GM18909 (cell line): ENCODE data around the gene XK.
A peak's percentile ranks its signal among the peaks of the same experiment; 100 is the strongest.

Experiments used
- ATAC-seq: cut with Tn5 transposase; IDR thresholded peaks from one replicate; pipeline ENCODE4 v1.9.1; 2021; ENCODE audit warnings: mild to moderate bottlenecking; ENCODE audit not compliant: unreplicated experiment, poor library complexity

Gene XK

DNA sequence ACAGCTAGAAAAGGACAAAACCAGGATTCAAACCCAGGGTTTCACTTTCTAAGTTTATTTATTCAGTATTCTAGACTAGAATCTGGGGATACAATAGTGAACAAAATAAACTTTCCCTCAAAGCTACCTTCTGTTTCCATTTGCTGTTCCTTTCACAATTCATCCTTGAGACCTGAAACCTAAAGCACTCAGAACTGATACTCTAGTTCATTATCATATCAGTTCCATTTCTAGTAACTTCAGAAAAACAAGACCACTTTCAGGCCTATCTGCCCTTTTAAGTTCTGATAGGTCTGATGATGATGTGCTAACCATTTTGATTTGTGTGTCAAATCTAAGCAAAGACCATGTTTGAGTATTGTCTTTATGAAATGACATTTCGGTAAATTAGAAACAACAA, 7.8 kb upstream of the XK start:
- peak; percentile 77 for ATAC-seq

GRCh38 chrX:37678574-37678973, 7.0 kb upstream of the XK start:
- no peak for ATAC-seq

DNA sequence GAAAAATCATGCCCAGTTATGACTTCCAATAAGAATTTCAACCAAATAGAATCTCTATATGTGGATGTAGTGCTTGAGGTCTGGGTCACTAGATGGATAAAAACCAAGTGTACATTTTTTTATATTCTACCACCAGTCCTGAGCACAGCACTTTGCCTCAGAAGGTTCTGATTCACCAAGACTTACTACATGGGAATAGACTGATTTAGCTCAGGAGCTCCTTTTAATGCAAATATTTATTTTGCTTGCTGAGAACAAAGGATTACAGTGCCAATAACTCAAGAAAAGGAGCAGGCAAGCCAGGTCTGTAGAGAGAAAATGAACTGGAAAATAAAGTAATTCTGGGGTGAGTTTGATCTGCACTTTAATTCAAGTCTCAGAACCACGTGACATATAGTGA, 6.4 kb upstream of the XK start:
- no peak for ATAC-seq

- no peak for ATAC-seq
Observed at GRCh38 chrX:37679888-37680287, 5.7 kb upstream of the XK start.

DNA sequence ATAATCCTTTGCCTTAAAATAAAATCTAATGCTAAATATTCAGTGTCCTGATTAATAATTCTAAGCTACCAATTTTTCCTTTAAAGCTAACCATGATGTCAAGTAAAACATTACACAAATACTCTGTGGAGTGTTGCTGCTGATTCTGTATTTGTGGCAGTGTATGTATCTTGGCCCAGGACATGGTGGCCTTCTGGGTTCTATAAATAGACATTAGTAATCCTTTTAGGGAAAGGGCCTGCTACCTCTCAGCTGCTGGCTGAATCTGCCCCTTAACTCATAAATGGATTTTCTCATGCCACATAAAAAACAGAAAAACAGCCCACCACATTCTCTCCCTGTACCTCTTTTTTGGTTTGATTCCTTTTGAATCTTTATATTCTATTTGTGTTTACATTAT, 1.2 kb upstream of the XK start:
- no peak for ATAC-seq

- ATAC-seq = no peak
Observed at GRCh38 chrX:37684973-37685372, 618 bp upstream of the XK start.

GRCh38 chrX:37686369-37686995, 891 bp downstream of the XK start:
- ATAC-seq = no peak

- no peak for ATAC-seq
Observed at GRCh38 chrX:37686996-37687395, 1.4 kb downstream of the XK start.

DNA sequence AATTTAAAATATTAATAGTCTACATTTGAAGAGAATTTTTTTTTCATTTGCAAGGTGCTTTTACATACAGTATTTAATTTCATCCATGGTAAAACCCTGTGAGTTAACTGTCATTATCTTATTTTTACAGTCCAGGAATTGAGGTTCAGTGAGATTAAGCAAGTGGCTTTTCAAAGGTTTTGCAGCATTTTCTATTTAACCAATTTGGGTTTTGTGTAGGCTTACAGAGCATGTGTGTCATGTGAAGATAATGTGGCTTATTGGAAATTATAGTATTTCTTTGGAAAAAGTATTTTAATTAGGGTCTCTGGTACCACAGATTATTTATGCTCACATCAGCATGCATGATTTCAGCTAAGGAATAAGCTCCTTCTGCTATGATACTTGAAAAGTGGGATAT, 4.5 kb downstream of the XK start:
- no peak for ATAC-seq

GRCh38 chrX:37692918-37693317, 7.3 kb downstream of the XK start:
- ATAC-seq = no peak

GRCh38 chrX:37697169-37697760, 11.7 kb downstream of the XK start:
- ATAC-seq = no peak

- ATAC-seq = no peak
Observed at GRCh38 chrX:37701588-37701987, 16.0 kb downstream of the XK start.

- ATAC-seq = no peak
Observed at GRCh38 chrX:37711991-37712390, 26.4 kb downstream of the XK start.

- ATAC-seq = no peak
Observed at GRCh38 chrX:37712458-37712857, 26.9 kb downstream of the XK start.

DNA sequence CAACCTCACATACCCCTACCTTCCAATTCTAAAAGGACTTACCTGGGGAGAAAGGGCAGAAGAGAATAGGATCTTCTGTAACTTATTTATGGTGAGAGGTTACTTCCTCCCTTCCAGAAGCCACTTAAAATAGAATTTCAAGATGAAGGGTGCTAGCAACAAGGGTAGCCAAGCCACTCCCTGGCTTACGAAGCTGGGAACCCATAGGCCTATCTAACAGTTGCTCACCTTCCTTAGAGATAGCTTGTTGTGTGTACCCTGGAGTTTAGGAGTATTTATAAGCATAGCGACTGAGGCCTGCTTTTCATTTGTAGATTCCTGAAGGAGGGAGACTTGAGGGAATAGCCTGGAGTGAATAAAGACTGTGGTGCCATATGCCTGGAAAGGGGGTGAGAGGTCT, 28.9 kb downstream of the XK start:
- no peak for ATAC-seq

GRCh38 chrX:37716602-37717001, 31.0 kb downstream of the XK start:
- no peak for ATAC-seq

DNA sequence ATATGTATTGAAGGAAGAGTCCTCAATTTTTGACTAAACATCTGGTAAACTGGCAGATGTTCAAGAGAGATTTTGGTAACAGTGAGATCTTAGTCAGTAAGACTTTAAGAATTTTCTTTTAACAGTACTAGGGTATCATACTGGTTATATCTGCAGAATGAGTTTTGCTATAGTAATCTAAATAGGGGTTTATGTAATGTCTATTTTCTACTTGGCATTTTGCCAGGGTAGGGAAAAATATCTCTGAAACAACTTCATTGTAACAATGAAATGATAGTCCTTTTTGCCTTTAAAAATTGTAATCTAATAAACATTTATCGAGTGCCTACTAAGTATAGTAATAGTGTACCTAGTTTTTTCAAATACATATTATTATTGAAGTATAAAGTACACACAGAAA, 32.1 kb downstream of the XK start:
- ATAC-seq = no peak

DNA sequence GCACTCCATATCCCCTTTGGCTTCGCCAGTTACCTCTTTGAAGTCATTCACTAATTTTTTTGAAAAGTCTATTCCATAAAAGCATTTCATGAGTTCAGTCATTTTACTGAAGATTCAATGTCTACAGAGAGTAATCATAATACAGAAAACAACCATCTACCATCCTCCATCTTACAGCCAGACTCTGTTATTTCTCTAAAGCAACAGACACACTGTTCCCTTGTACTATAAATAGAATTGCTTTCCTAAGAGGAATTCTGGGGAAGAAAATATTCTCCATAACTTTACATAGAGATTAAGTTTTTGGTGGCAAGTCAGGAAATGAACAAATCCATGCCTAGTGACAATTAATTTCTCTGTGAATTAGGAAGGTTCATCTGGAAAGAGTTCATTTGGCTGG, 37.0 kb downstream of the XK start:
- no peak for ATAC-seq

- ATAC-seq = no peak
Observed at GRCh38 chrX:37726346-37726745, 40.8 kb downstream of the XK start.

DNA sequence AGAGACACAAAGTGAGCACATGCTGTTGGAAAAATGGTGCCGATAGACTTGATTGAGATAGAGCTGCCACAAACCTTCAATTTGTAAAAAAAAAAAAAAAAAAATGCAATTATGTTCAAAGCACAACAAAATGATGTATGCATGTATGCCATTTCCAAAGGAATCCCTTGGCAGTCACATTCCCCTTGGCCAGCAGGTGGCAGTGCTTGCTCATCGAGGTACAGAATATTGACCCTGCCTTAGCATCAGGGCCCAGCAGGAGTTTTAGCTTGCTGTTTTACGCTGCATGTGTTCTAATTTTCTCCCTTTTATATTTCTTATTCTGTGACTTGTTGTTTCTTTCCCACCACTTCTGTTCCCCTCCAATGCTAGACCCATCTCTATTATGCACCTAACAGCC, 59.8 kb downstream of the XK start:
- peak; percentile 61 for ATAC-seq

- peak; percentile 35 for ATAC-seq
Observed at GRCh38 chrX:37745835-37746217, 60.2 kb downstream of the XK start.

- peak; percentile 89 for ATAC-seq
Observed at GRCh38 chrX:37746218-37746941, 60.8 kb downstream of the XK start.
